Prostate gland (tissue), 2 donors: Measurements from ENCODE around the gene PLXND1. TPM values are rescaled to one million over a fixed set of nuclear protein-coding genes. Genes with fewer than 3 reads are reported as not detected.

Experiments used
- DNase-seq: peaks from one replicate; pipeline ENCODE4 v3.0.0-alpha.2; 2019; ENCODE audit warnings: low spot score
- H3K27ac ChIP-seq, 2 donors: fragments of 200-600 bp; sonication (generic); 2 replicates each; pipeline ENCODE4 v1.5.1; 2017 to 2019
- H3K27me3 ChIP-seq: fragments of 200-600 bp; sonication (generic); replicated peaks from 2 replicates; pipeline ENCODE4 v1.5.1; 2019; ENCODE audit not compliant: insufficient read depth
- H3K36me3 ChIP-seq, 2 donors: fragments of 200-600 bp; sonication (generic); 1 replicate in 1 of 2; 2 replicates in 1 of 2; pipeline versions ENCODE4 v1.5.1 to v1.8.1; 2017 to 2019
- H3K4me1 ChIP-seq: fragments of 200-600 bp; sonication (generic); replicated peaks from 2 replicates; pipeline ENCODE4 v1.5.1; 2019
- H3K4me3 ChIP-seq, 2 donors: fragments of 200-600 bp; sonication (generic); 2 replicates each; pipeline ENCODE4 v1.5.1; 2017 to 2019
- H3K9me3 ChIP-seq: fragments of 200-600 bp; sonication (generic); 2 replicates; pipeline ENCODE4 v1.5.1; 2017
- CTCF ChIP-seq, 4 experiments: fragments of 200-600 bp in 2 of 4; fragments of 450-650 bp in 2 of 4; sonication (generic) in 2 of 4; IDR thresholded peaks; 1 replicate in 3 of 4; 2 replicates in 1 of 4; pipeline ENCODE4 v1.5.1; 2016 to 2019; ENCODE audit warnings: antibody characterized with exemption in 4 of 4, mild to moderate bottlenecking in 2 of 4, moderate library complexity in 2 of 4
- POLR2A ChIP-seq: fragments of 450-650 bp; IDR thresholded peaks from one replicate; pipeline ENCODE4 v1.6.1; 2016; ENCODE audit warnings: antibody characterized with exemption, mild to moderate bottlenecking
- POLR2AphosphoS5 ChIP-seq: sonication (generic); formaldehyde crosslinking; IDR thresholded peaks from one replicate; pipeline ENCODE4 v1.6.1; 2017; ENCODE audit warnings: antibody characterized with exemption
- WGBS: methylation state at CpG from one replicate; pipeline ENCODE4 v1.1.5; 2018; 5-methylcytosine and 5-hydroxymethylcytosine counted together
- intact Hi-C: fragments of 100-400 bp; cut with DNase I; formaldehyde crosslinking; loops from one replicate; pipeline ENCODE4 v1.14.2; 2022
- total RNA-seq, 2 donors: library from RNA; depleted of rRNA; stranded (reverse); fragments of >200 nt; gene quantifications; one replicate each; pipeline ENCODE4 v1.1.0, GENCODE V29; 2016

Gene PLXND1
- total RNA-seq, 2 donors from 2014 or later, result 19.7 to 83.6 TPM

- TF ChIP-seq CTCF (IDR thresholded peaks at IDR 0.05) (no peak), POLR2A (no peak), POLR2AphosphoS5 (no peak)
- H3K9me3 ChIP-seq, result no peaks in the 10 kb centered on the region
- intact Hi-C loops, result no loop called here
- no peak for DNase-seq
- no peaks in the 10 kb centered on the region for H3K27me3 ChIP-seq
- H3K36me3 ChIP-seq, result peaks cover 0 to 8% of the 10 kb centered on the region in 2 donors
- H3K27ac ChIP-seq, result no peak overlapping the region
- WGBS, result 90% methylated on average over 10 of the region's 10 CpGs
- H3K4me1 ChIP-seq, result no peaks in the 10 kb centered on the region
- H3K4me3 ChIP-seq, result no peak overlapping the region
Observed at GRCh38 chr3:129587566-129588210, 18.8 kb downstream of the PLXND1 start.

DNA sequence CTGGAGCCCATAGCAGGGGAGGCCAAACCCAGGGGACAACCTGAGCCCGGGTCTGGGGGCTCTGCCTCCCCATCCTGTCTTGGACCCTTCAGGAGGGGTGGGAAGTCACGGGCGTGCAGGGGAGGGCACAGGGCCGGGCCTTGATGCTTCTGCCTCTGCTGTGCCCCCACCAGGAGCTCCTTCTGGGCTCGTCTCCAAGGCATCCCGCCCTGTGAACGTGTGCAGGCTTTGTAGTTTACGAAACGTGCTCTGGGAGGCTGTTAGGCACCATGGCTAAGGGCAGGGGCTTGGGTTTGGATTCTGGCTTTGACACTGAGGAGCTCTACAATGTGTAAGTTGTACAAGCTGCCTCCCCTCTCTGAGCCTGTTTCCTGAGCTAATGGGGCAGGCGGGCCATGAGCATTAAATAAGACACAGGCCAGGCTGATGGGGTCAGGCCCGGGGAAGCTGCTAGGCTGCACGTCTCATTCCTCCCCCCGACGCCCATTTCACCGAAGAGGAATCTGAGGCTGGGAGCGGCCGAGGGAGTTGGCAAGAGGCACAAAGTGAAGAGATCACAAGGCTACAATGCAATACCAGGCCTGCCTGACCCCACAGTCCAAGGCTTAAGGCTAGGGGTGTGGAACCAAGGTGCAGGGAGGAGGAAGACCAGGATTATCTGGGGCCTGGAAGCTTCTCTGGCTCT, 19.6 kb downstream of the PLXND1 start:
- Histone ChIP-seq H3K36me3 (peaks cover 0 to 8% of the 10 kb centered on the region in 2 donors), H3K9me3 (no peaks in the 10 kb centered on the region), H3K4me3 (no peak overlapping the region), H3K4me1 (no peaks in the 10 kb centered on the region), H3K27ac (no peak overlapping the region), H3K27me3 (no peaks in the 10 kb centered on the region)
- intact Hi-C loops, result no loop called here
- WGBS, result 68% methylated on average over 17 of the region's 17 CpGs
- DNase-seq, result no peak
- no peak for TF ChIP-seq CTCF (IDR thresholded peaks at IDR 0.05)
- TF ChIP-seq POLR2AphosphoS5, result no peak
- no peak for TF ChIP-seq POLR2A

- Histone ChIP-seq H3K36me3 (peaks cover 0 to 8% of the 10 kb centered on the region in 2 donors), H3K9me3 (no peaks in the 10 kb centered on the region), H3K27me3 (no peaks in the 10 kb centered on the region), H3K4me1 (no peaks in the 10 kb centered on the region), H3K4me3 (no peak overlapping the region), H3K27ac (no peak overlapping the region)
- no peak for DNase-seq
- intact Hi-C loops, result no loop called here
- TF ChIP-seq POLR2AphosphoS5 (no peak), POLR2A (no peak), CTCF (IDR thresholded peaks at IDR 0.05) (no peak)
- 95% methylated on average over 27 of the region's 27 CpGs for WGBS
Observed at GRCh38 chr3:129585949-129586657, 20.4 kb downstream of the PLXND1 start.

DNA sequence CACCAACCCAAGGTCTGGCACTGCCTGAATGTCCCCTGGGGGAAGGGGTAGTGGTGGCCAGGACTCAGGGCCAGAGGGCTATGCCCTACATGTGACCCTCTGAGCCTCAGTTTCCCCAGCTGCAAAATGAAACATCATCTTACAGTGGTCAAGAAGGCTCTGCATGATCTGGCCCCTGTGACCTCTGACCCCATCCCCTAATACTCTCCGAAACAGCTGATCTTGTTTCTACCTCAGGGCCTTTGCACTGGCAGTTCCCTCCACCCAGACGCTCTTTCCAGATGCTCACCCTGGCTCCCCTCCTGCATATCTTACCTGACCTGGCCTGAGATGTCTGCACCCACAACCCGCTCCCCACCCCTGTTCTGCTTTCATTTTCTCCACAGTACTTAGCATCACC, 21.8 kb downstream of the PLXND1 start:
- H3K36me3 ChIP-seq, result peaks cover 0 to 8% of the 10 kb centered on the region in 2 donors
- H3K27me3 ChIP-seq, result no peaks in the 10 kb centered on the region
- WGBS, result 84% methylated on average over 3 of the region's 3 CpGs
- H3K4me3 ChIP-seq, result no peak overlapping the region
- TF ChIP-seq POLR2A (no peak), POLR2AphosphoS5 (no peak), CTCF (IDR thresholded peaks at IDR 0.05) (no peak)
- H3K9me3 ChIP-seq, result no peaks in the 10 kb centered on the region
- no peak for DNase-seq
- no peak overlapping the region for H3K27ac ChIP-seq
- H3K4me1 ChIP-seq, result no peaks in the 10 kb centered on the region
- intact Hi-C loops, result no loop called here
